DMS53 treated with DMSO at 0.1 percent for 48 hours (cell line): ENCODE measurements around the gene APOC1.

Experiments
- DNase-seq: peaks from one replicate; lab custom pipeline; 2025; ENCODE audit not compliant: unreplicated experiment; lab: John Stamatoyannopoulos, UW

The APOC1 gene

GRCh38 chr19:44955505-44956439, 41.4 kb downstream of the APOC1 start:
- DNase-seq: no peak

- DNase-seq: no peak
These were observed 43.1 kb downstream of the APOC1 start for GRCh38 chr19:44957526-44957925.

GRCh38 chr19:44958090-44958489, 43.7 kb downstream of the APOC1 start:
- no peak for DNase-seq

- DNase-seq: no peak
These were observed 45.3 kb downstream of the APOC1 start for GRCh38 chr19:44959691-44960090.

- DNase-seq: no peak
These were observed 46.7 kb downstream of the APOC1 start for GRCh38 chr19:44960906-44961728.

- no peak for DNase-seq
These were observed 47.4 kb downstream of the APOC1 start for GRCh38 chr19:44961821-44962220.

- DNase-seq: no peak
These were observed 53.7 kb downstream of the APOC1 start for GRCh38 chr19:44968118-44968517.

- DNase-seq: no peak
These were observed 54.3 kb downstream of the APOC1 start for GRCh38 chr19:44968670-44969069.
